ENCODE data around the gene PSD2. TPM values are rescaled to one million over a fixed set of nuclear protein-coding genes. Genes with fewer than 3 reads are reported as not detected.

Gene PSD2
- total RNA-seq, 2 experiments from 2014 or later = not detected

DNA sequence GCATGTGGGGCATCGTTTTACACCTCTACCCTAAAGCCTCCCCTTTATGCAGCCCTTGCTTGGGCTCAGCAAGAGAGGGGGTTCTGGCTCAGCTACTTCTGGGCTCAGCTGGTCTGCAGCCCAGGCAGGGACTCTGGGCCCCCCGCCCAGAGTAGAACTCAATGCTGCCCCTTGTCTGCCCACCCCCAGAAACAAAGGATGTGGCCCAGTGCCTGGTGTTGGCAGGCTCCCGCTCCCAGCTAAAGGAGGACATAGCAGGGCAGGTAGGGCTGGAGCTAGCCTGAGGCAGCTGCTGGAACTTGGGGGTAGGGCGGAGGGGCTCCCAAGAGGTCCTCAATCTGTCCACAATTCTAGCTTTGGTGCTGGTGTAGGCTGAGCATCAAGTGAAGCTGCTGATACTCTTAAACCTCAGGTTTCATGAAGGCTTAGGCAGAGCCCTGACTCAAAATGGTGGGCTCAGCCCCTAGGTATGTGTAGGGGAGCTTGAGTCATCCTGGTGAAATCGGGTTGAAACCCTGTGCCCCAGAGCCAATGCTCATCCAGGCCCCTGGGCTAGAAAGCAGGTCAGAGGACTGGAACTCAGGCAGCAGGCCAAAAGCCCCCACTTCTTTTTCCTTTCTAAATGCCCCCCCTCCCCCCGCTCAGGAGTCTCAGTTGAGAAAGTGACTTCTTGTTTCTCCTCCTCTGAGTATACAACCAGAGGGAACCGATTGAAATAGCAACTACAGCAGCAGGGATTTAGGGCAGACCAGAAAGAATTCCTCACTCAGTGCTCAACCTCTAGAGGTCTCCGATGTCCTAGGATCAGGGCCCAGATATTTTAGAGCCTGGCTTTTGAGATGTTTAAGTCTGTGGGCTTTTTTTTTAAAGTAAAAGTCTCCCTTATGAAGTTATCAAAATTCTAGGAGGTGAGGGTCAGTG, 11.4 kb downstream of the PSD2 start:
- CTCF ChIA-PET = interaction anchor here (1.0 to 1.6 kb wide), 3 partner anchors 20 to 162 kb away, joined by 3 read pairs; no protein-coding TSS in a partner anchor
- POLR2A ChIA-PET = no interaction called here

DNA sequence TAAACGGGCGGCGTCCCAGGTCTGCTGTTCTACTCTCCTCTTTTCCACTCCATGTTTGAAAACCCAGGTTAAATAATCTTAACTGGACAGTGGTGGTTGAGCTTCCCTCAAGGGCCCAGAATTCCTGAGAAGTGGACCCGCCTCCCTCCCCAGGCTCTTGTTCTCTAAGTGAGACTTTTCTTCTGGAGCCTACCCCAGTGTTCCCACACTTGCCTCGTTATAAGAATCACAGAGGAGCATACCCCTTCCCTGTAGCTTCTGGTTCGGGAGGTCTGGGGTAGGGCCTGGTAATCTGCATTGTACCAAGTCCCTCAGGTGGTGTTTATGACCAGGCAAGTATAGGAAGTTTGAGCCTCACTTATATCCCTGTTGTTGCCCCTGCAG, 12.0 kb downstream of the PSD2 start:
- ChIA-PET CTCF (interaction anchor here (1.6 kb wide), 1 partner anchor 161 kb away, joined by 3 read pairs; no protein-coding TSS in a partner anchor), POLR2A (no interaction called here)

DNA sequence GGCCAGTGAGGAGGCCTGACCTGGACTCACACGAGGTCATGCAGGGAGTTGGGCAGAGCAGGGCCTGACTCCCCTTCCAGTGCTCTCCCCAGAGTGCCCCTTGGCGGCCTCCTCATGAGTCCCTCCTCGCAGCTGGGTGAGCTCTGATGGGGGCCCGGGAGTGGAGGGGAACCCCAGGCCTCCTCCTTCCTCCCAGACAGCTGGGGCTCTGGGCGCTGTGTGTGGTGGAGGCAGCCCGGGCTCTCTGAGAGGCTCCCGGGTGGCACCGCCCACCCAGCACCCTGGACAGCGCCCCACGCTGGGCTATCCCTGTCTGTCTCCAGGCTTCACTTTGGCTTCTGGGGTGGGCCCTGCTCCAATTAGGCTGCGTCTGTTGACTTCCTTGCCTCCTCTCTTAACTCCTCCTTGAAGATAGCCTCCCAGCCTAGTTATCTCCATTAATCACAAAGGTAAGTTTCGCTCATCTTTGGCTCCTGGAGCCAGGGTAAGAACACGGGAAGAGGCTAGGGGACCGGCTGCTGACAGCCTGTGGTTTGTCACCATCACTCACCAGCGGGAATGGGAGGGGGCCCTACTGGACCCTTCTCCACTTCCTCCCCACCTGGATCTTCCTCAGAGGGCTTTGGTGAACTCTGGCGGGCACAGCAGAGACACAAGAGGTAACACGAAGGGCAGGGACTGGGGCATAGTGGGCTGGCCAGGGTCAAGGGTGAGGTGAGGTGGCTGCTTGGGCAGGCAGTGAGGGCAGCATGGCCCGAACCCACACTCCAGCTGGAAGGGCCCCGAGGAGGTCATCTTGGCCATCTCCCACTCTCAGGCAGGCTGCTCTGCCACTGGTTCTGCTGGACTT, 13.1 kb downstream of the PSD2 start:
- ChIA-PET CTCF (interaction anchor here (1.6 kb wide), 1 partner anchor 160 kb away, joined by 3 read pairs; no protein-coding TSS in a partner anchor), POLR2A (no interaction called here)

DNA sequence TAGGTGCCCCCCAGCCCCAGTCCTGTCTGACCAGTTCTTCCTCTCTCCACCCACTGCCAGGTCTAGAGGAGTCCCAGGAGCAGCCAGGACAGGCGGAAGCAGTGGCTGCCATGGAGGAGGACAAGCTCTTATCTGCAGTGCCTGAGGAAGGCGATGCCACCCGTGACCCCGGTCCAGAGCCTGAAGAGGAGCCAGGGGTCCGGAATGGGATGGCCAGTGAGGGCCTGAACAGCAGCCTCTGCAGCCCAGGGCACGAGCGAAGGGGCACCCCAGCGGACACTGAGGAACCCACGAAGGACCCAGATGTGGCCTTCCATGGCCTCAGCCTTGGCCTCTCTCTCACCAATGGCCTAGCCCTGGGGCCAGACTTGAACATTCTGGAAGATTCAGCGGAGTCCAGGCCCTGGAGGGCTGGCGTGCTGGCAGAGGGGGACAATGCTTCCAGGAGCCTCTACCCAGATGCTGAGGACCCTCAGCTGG, 13.8 kb downstream of the PSD2 start:
- POLR2A ChIA-PET = no interaction called here
- CTCF ChIA-PET = no interaction called here

DNA sequence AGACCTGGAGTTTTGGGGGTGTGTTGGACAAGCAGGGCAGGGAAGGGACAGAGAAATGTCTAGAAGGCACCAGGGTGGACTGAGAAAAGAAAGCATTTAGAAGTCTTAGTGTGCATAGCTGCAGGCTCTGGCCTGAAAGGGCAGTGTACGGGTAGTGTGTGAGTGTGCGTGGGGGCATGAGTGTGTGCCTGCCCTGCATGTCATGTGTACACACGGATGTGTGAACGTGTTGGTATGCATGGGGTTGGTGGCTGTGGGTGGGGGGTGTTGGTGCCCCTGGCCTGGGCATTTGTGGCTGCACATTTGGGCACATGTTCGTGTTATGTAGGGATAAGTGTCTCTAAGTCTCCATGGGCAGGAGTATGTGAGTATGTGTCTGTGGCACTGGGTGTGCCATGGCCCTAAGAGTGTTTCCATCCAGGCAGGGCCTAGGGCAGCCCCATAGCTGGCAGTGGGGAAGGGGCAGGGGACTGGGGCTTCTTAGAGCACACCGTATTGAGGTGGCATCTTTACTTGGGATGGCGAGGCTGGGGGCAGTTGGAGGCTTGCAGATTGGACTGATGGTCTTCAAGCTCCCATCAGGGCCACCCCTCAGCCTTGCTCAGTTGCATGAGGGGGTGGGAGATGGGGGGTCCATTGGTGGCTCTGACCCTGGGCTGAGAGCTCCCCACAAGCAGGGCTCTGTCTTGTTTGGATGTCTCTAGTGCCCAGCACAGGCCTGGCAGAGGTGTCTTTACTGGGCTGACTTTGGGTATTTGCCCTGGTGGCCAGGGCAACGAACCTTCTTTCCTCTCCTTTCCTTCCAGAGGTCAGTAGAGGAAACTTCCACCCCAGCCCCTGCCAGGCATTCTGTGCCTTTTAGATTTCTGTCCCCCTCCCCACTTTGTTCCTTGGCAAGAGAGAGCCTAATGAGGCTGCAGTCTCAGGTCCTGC, 15.0 kb downstream of the PSD2 start:
- ChIA-PET CTCF (no interaction called here), POLR2A (no interaction called here)

DNA sequence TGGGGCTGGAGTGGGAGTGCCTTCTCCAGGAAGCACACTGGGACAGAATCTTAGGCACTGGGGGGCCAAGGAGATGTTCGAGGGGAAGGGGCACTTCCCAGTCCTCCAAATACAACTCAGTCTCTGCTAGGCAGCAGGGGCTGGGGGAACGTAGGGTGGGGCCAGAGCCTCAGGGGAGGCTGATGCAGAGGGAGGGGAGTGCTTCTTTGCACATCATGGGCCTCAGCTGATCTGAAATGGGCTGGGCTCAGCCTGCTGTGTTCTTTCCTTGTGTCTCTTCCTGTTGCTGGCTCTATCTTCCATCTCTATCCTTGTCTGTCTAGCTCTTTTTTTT, 15.6 kb downstream of the PSD2 start:
- CTCF ChIA-PET = no interaction called here

DNA sequence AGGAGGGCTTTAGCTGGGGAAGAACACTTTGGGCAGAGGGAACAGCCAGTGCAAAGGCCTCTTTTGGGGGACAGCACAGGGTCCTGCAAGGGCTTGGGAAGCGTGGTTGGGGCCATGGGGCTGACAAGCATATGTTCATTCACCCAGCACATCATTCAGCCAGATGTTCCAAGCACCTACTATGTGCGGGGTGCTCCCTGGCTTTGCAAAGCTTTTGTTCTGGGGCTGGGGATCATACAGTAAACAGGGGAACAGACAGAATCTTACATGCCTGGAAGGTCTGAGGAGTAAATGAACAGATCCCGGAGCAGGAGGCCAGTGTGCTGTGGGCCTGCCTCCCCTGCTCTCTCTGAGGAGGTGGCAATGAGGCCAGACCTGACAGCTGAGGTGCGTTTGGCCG, 16.7 kb downstream of the PSD2 start:
- CTCF ChIA-PET = no interaction called here
- POLR2A ChIA-PET = no interaction called here

More for the DNA sequence above, 15.6 kb downstream of the PSD2 start:
- POLR2A ChIA-PET = no interaction called here

DNA sequence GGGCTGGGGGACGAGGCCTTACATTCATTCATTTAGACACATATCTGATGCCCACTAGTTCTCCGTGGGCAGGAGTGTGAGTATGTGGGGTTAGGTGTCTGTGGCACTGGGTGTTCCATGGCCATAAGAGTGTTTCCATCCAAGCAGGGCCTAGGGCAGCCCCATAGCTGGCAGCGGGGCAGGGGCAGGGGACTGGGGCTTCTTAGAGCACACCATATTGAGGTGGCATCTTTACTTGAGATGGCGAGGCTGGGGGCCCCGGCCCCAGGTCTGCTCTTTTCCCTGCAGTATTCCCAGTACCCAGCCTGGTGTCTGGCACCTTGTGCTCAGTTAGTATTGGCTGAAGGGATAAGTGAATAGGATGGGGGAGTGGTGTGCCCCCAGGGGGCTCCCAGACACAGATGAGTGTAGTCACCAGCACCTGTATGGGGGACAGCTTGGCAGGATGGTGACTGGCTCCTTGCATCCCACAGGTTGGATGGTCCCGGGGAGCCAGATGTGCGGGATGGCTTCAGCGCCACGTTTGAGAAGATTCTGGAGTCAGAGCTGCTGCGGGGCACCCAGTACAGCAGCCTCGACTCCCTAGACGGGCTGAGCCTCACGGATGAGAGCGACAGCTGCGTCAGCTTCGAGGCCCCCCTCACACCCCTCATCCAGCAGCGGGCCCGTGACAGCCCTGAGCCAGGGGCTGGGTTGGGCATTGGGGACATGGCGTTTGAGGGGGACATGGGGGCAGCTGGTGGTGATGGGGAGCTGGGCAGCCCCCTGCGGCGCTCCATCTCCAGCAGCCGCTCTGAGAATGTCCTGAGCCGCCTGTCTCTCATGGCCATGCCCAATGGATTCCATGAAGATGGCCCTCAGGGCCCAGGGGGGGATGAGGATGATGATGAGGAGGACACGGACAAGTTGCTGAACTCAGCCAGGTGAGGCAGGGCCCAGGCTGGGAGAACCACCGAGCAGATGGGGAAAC, 17.5 kb downstream of the PSD2 start:
- ChIA-PET POLR2A (no interaction called here), CTCF (no interaction called here)

DNA sequence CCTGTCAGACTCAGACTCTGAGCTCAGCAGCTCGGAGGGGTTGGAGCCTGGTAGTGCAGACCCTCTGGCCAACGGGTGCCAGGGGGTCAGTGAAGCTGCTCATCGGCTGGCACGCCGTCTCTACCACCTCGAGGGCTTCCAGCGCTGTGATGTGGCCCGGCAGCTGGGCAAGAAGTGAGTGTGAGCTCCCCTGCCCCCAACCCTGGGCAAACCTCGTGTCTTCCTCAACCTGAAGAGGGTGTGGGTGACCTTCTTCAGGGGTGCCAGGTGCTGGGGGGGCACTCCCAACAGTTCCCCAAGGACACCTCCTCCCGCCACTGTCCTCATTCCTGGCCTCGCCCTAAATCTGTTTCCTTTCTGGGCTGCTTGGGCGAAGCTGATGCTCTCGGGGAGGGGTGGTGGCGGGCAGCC, 18.6 kb downstream of the PSD2 start:
- POLR2A ChIA-PET = interaction anchor here (0.6 kb wide), 1 partner anchor 1033 kb away, joined by 4 read pairs; no protein-coding TSS in a partner anchor
- CTCF ChIA-PET = interaction anchor here (1.2 kb wide), 1 partner anchor 26 kb away, joined by 3 read pairs; no protein-coding TSS in a partner anchor

DNA sequence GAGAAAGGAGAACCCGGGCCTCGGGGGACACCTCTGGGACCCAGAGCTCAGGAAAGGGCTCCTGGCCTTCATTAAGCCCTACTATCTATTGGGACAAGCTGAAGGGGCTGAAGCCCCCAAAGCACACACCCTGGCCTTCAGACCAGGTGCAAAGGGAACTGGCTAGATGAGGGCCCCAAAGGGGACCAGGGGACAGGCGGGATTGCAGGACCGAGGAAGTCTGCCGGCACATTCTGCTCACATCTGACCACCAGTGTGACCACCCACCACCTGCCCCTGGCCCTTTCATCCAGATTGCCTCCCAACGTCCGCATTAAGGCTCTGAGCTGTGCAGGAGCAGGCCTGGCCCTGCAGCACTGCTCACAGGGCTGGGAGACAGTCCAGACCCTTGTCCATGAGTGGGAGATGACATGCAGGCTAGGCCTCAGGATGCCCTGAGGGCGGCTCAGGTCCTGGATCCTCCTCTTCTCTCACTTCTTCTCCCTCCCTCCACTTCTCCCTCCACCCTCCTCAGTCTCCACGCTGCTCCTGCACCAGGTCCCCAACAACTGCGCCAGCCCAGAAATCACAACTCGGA, 19.2 kb downstream of the PSD2 start:
- ChIA-PET CTCF (interaction anchor here (1.2 kb wide), 1 partner anchor 27 kb away, joined by 3 read pairs; no protein-coding TSS in a partner anchor), POLR2A (interaction anchor here (0.6 kb wide), 1 partner anchor 1034 kb away, joined by 4 read pairs; no protein-coding TSS in a partner anchor)

DNA sequence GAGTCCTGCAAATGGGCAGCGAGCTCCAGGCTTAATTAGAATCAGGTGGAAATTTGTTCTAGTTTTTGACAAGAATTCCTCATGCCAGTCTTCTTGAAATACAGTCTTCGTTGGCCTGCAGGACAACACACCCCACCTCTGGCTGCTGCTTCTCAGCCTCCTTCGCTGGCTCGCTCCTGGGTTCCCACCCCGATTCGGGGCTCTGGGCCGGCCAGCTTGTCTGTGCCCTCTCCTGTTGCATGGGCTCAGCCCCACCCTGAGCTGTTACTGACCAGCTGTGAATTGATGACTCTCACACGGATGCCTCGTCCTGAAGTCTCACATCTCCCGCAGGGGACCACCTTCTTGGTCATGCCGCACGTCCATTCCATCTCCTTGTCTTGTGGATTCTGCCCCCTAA, 21.0 kb downstream of the PSD2 start:
- ChIA-PET CTCF (interaction anchor here (1.1 kb wide), 1 partner anchor 41 kb away, joined by 3 read pairs; no protein-coding TSS in a partner anchor), POLR2A (no interaction called here)

DNA sequence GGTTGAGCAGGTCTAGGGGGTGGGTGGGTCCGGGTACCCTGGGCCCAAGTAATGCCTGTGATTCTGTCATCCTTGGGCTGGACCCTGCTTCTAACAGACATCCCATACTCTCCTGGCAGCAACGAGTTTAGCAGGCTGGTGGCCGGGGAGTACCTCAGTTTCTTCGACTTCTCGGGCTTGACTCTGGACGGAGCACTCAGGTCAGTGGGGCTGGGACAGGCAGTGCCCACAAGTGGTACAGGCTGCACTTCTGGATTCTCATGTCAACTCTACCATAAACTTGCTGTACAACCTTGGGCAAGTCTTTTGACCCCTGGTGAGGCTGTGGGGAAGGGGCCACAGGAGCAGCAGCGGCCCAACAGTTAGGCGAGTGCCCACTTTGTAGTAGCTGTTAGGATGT, 21.8 kb downstream of the PSD2 start:
- CTCF ChIA-PET = interaction anchor here (0.5 to 1.1 kb wide), 2 partner anchors 13 to 42 kb away, joined by 3 to 6 read pairs; no protein-coding TSS in a partner anchor
- POLR2A ChIA-PET = no interaction called here

DNA sequence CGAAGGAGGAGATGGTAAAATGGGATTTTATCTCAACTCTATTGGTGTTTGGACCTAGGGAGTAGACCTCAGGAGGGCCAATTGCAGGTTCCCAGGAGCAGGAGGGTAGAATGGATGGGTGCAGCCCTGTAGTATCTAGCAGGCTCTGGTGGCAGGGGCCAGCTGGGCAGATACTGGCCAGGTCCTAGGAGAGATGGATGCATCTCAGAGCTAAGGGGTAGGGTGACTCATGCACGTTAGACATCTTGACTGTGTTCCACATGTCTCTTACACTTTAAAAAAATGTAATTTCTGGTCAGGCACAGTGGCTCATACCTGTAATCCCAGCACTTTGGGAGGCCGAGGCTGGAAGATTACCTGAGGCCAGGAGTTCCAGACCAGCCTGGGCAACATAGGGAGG, 22.4 kb downstream of the PSD2 start:
- ChIA-PET CTCF (no interaction called here), POLR2A (no interaction called here)

DNA sequence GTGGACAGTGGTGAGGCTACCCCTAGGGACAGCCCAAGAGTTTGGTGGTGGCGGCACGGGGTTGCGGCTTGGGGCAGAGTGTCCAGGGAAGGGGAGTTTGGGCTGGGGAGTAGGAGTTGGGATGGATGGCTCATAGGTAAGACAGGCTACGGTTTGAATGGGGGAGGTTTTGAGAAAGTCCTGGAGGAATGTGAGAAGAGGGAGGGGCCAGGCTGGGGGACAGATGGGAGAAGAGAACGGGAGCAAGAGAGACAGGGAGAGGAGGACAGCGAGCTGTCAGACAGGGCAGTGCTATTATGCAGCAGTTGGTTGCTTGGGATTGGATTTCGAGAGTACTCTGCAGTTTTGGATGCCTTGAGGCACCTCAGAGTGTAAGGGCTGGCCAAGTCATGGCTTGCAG, 24.5 kb downstream of the PSD2 start:
- CTCF ChIA-PET = no interaction called here
- POLR2A ChIA-PET = no interaction called here

DNA sequence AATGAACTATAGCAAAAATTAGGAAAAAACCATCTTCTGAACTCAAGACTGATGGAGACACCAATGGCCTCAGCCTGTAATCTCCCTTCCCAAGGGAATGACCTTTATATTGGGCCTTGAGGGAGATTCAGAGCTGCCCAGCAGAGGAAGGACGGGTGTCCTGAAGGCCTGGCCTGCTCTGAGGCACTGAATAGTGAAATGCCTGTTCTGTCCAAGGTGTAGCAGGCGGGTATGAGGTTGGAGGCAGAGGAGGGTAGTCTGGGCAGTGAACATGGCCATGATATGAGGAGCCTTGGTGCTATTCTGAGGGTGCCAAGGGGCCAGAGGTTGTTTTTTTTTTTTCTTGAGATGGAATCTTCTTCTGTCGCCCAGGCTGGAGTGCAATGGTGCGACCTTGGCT, 25.0 kb downstream of the PSD2 start:
- POLR2A ChIA-PET = no interaction called here
- CTCF ChIA-PET = no interaction called here

DNA sequence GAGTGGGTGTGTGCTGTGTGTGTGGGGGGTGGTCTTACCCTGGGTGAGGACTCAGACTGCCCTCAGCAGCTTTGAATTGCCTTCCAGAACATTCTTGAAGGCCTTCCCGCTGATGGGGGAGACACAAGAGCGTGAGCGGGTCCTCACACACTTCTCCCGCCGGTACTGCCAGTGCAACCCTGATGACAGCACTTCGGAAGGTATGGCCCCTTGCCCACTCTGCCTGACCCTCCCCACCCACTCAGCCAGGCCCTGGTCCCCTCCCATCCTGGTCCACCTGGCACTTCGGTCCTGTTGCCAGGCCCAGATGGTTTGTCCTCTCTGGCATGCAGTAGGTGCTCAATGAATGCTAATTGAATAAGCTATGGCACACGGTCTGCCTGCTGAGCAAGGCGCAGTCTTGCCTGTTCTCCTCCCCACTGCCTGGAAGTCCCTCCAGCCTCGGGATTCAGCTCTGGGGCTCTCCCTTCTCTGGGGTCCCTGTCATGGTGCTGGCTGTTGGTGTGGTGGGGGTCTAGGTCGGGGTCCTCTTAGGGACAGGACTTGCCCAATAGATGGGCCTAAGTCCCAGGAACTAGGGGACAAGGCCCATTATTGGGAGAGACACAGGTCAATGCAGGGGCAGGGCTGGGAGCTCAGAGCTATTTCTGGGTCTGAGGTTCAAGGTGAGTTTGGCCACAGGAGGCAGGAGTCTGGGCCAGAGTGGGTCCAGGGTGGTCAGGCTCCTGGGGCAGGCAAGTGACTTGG, 26.4 kb downstream of the PSD2 start:
- ChIA-PET CTCF (interaction anchor here (1.0 kb wide), 1 partner anchor 33 kb away, joined by 4 read pairs; no protein-coding TSS in a partner anchor), POLR2A (no interaction called here)

Data from activated CD8-positive, alpha-beta memory T cell treated with anti-CD3 and anti-CD28 coated beads for 36 hours (primary cell).